H7 (cell line): Measurements from ENCODE around the gene FAM168A. TPM values are rescaled to one million over a fixed set of nuclear protein-coding genes. Genes with fewer than 3 reads are reported as not detected.
"Not testable (repeated sequence)": the region's sequence is repeated elsewhere in the genome, so short reads cannot be mapped to it uniquely, and the experiment has no call there.

Source experiments
- DNase-seq: peaks from one replicate; pipeline ENCODE4 v3.0.0; 2012
- H3K27me3 ChIP-seq: 2 replicates; pipeline ENCODE4 v1.6.0; 2011; ENCODE audit warnings: mild to moderate bottlenecking, low read length; ENCODE audit not compliant: control insufficient read depth, insufficient read depth
- H3K36me3 ChIP-seq: replicated peaks from 2 replicates; pipeline ENCODE4 v1.5.1; 2011; ENCODE audit warnings: low read length; ENCODE audit not compliant: control insufficient read depth, insufficient read depth
- H3K4me3 ChIP-seq: 2 replicates; pipeline ENCODE4 v1.5.1; 2011; ENCODE audit warnings: low read depth, mild to moderate bottlenecking, control low read depth, low read length, moderate library complexity; ENCODE audit not compliant: insufficient read depth
- total RNA-seq: library from RNA; depleted of rRNA; stranded (reverse); fragments of >200 nt; shearing (Covaris generic); gene quantifications from 2 replicates; pipeline ENCODE4 v1.2.3, GENCODE V29; 2014

FAM168A gene
- total RNA-seq, 1 experiment from 2014 or later = 13.1 TPM

- Histone ChIP-seq H3K4me3 (no peak overlapping the region), H3K36me3 (no peaks in the 10 kb centered on the region), H3K27me3 (no peaks in the 10 kb centered on the region)
- no peak for DNase-seq
These were observed 18.1 kb downstream of the FAM168A start for GRCh38 chr11:73579641-73580434.

DNA sequence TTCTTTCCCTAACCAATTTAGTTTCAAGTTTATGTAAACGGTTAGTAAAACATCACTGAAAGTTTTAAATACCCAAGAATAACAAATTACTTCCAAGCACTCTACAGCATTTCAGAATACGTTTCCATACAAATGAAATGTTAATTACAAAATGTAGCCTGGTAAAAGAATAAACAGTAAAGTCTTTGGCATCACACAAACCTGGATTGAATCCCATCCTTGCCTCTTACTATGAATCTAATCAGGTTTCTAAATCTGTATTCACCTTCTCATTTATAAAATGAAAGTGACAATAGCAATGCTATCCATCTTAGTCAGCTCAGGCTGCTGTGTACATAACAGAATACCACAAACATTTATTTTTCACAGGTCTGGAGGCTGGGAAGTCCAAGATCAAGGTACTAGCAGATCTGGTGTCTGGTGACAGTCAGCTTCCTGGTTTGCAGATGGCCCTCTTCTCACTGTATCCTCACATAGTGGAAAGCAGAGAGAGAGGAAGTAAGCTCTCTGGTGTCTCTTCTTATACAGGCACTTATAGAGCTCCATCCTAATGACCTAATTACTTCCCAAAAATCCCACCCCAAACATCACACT is 19.2 kb downstream of the FAM168A start:
- H3K27me3 ChIP-seq = no peaks in the 10 kb centered on the region
- DNase-seq = no peak
- H3K36me3 ChIP-seq = no peaks in the 10 kb centered on the region
- no peak overlapping the region for H3K4me3 ChIP-seq

DNA sequence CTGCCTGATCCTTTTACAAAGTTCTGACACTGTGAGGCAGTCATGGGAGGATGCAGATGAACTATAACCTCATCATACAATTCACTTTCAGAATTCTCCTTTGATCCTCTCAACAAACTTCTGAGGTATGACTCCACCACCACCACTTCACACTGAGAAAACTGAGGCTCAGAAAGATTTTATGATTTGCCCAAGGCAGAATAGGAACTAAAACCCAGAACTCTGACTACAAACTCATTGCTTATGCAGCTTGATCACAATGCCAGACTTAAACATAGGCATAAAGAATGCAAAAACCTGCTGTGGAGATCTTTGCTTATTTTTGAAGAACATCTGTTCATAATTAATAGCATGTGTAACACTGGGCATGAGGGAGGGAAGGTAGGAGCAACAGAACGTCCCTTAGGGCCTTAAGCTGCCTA is 20.4 kb downstream of the FAM168A start:
- no peaks in the 10 kb centered on the region for H3K36me3 ChIP-seq
- H3K4me3 ChIP-seq = no peak overlapping the region
- DNase-seq = no peak
- no peaks in the 10 kb centered on the region for H3K27me3 ChIP-seq

- H3K27me3 ChIP-seq = no peaks in the 10 kb centered on the region
- no peak for DNase-seq
- H3K36me3 ChIP-seq = no peaks in the 10 kb centered on the region
- no peak overlapping the region for H3K4me3 ChIP-seq
These were observed 21.7 kb downstream of the FAM168A start for GRCh38 chr11:73576185-73576614.

DNA sequence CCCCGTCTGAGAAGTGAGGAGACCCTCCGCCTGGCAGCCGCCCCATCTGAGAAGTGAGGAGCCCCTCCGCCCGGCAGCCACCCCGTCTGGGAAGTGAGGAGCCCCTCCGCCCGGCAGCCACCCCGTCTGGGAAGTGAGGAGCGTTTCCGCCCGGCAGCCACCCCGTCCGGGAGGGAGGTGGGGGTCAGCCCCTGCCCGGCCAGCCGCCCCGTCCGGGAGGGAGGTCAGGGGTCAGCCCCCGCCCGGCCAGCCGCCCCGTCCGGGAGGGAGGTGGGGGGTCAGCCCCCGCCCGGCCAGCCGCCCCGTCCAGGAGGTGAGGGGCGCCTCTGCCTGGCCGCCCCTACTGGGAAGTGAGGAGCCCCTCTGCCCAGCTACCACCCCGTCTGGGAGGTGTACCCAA is 25.9 kb downstream of the FAM168A start:
- not testable (repeated sequence) for H3K4me3 ChIP-seq, H3K36me3 ChIP-seq, H3K27me3 ChIP-seq, DNase-seq

- no peak overlapping the region for H3K4me3 ChIP-seq
- DNase-seq = no peak
- no peaks in the 10 kb centered on the region for H3K27me3 ChIP-seq
- no peaks in the 10 kb centered on the region for H3K36me3 ChIP-seq
These were observed 27.3 kb downstream of the FAM168A start for GRCh38 chr11:73570415-73571114.

- no peak for DNase-seq
These were observed 30.7 kb downstream of the FAM168A start for GRCh38 chr11:73566977-73567755.

GRCh38 chr11:73566422-73566821 is 31.5 kb downstream of the FAM168A start:
- no peak for DNase-seq
- Histone ChIP-seq H3K4me3 (no peak overlapping the region), H3K36me3 (no peaks in the 10 kb centered on the region), H3K27me3 (no peaks in the 10 kb centered on the region)

More at GRCh38 chr11:73566977-73567755, 30.7 kb downstream of the FAM168A start:
- no peak overlapping the region for H3K4me3 ChIP-seq
- no peaks in the 10 kb centered on the region for H3K27me3 ChIP-seq
- H3K36me3 ChIP-seq = no peaks in the 10 kb centered on the region

GRCh38 chr11:73565804-73566203 is 32.1 kb downstream of the FAM168A start:
- no peaks in the 10 kb centered on the region for H3K36me3 ChIP-seq

GRCh38 chr11:73564903-73565302 is 33.0 kb downstream of the FAM168A start:
- Histone ChIP-seq H3K27me3 (no peaks in the 10 kb centered on the region), H3K36me3 (no peaks in the 10 kb centered on the region), H3K4me3 (no peak overlapping the region)
- DNase-seq = no peak

More at GRCh38 chr11:73565804-73566203, 32.1 kb downstream of the FAM168A start:
- H3K4me3 ChIP-seq = no peak overlapping the region
- H3K27me3 ChIP-seq = no peaks in the 10 kb centered on the region
- DNase-seq = no peak

DNA sequence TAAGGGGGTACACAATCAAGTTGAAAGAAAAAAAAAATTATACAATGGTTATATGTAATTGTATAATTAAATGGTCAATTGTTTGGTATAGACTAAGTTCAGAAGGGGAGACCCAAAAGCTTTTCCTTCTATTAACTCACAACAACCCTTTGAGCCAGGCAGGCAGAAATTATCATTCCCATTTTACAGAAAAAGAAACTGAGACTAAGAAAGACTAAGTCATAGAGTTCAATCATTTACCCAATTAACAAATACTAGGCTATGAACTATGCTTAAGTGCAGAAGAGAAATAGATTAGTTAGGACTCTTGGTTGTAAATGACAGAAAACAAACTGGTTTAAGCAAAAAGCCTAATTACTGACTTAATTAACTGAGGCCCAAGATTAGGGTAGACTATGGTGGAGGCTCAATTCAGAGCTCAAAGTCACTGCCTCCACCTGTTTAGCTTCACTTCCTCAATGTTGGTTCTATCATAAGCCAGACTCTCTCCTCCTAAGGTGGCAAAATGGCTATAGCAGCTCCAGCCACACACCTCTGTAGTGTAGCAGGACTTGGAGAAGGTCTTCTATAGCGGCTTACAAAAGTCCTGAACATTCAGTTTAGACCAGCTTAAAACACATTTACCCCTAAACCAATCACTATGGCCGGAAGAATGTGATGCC is 34.2 kb downstream of the FAM168A start:
- DNase-seq = no peak
- H3K27me3 ChIP-seq = no peaks in the 10 kb centered on the region

DNA sequence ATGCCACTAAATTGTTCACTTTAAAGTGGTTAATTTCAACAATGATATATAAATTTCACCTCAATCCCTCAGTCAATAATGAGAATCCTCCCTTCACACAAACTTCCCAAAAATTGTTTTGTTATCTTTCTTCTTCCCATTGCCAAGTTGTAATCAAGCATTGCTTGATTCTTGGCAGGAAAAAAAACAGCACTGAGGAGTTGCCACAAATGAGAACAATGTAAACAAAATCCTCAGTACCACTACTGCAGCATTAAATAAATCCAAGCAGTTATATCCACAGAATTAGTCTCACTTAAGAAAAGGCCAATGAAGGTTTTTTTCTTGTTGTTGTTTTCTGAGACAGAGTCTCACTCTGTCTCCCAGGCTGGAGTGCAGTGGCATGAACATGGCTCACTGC is 38.2 kb downstream of the FAM168A start:
- Histone ChIP-seq H3K4me3 (no peak overlapping the region), H3K36me3 (no peaks in the 10 kb centered on the region; the same call in 1 of the 2 replicates), H3K27me3 (no peaks in the 10 kb centered on the region)
- no peak for DNase-seq

More for the DNA sequence above, 34.2 kb downstream of the FAM168A start:
- Histone ChIP-seq H3K36me3 (no peaks in the 10 kb centered on the region), H3K4me3 (no peak overlapping the region)

DNA sequence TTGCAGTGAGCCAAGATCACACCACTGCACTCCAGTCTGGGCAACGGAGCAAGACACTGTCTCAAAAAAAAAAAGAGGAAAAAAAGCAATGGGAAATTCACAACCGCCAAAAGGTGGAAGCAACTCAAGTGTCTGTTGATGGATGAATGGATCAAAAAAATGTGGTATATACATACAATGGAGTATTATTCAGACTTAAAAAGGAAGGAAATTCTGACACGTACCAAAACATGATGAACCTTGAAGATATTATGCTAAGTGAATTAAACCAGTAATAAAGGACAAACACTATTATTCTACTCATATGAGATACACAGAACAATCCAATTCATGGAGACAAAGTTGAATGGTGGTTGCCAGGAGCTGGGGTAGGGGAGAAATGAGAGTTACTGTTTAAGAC is 40.9 kb downstream of the FAM168A start:
- no peak for DNase-seq
- no peaks in the 10 kb centered on the region for H3K27me3 ChIP-seq
- no peaks in the 10 kb centered on the region; the same call in 1 of the 2 replicates for H3K36me3 ChIP-seq
- no peak overlapping the region for H3K4me3 ChIP-seq

DNA sequence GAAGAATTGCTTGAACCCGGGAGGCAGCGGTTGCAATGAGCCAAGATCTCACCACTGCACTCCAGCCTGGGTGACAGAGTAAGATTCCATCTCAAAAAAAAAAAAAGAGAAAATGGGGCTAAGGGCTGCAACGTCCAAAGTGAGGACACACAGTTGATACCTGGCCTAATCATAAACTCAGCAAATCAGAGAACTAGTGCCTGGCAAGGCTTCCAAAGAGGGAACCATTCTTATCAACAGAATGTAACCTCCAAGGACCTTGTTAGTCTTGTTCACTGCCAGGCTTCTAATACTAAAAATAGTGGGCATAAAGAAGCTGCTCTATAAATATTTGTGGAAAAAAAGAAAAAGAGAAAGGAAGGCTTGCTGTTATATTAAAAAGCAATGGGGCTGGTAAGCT is 42.3 kb downstream of the FAM168A start:
- no peaks in the 10 kb centered on the region for H3K27me3 ChIP-seq
- H3K4me3 ChIP-seq = no peak overlapping the region
- H3K36me3 ChIP-seq = no peaks in the 10 kb centered on the region; the same call in 1 of the 2 replicates
- DNase-seq = no peak
